H1 (cell line): ENCODE measurements around the gene SLC12A6. TPM values are rescaled to one million over a fixed set of nuclear protein-coding genes. Genes with fewer than 3 reads are reported as not detected.

ENCODE experiments used
- CTCF ChIA-PET: fragments of 300-600 bp; sonication (Branson Sonifier 250); formaldehyde crosslinking; loops from one replicate; lab custom pipeline; 2021; ENCODE audit not compliant: partially characterized antibody; lab: Charles Lee
- POLR2A ChIA-PET: fragments of 300-600 bp; sonication (Branson Sonifier 250); formaldehyde crosslinking; loops from one replicate; lab custom pipeline; 2021; ENCODE audit warnings: inconsistent platforms; ENCODE audit not compliant: partially characterized antibody; lab: Charles Lee
- DNase-seq, 2 experiments: peaks; one replicate each; pipeline versions ENCODE4 v3.0.0 to v3.0.0-alpha.2; 2010 to 2022; ENCODE audit warnings: low spot score in 2 of 2, low read depth in 1 of 2, mixed read lengths in 1 of 2
- FAIRE-seq: peaks from 2 replicates; lab custom pipeline; 2011; peaks lifted over from hg19 to GRCh38; lab: Jason Lieb, UNC
- H2AFZ ChIP-seq: 2 replicates; pipeline ENCODE4 v1.8.1; 2012; ENCODE audit warnings: low read length, inconsistent platforms
- H2AK5ac ChIP-seq: 2 replicates; pipeline ENCODE4 v1.6.1; 2013; ENCODE audit warnings: low read depth, low read length
- H2BK120ac ChIP-seq: replicated peaks from 2 replicates; pipeline ENCODE3; 2013; ENCODE audit warnings: low read depth, low read length, inconsistent platforms
- H2BK12ac ChIP-seq: 2 replicates; pipeline ENCODE4 v1.6.1; 2013; ENCODE audit warnings: low read depth, low read length
- H2BK15ac ChIP-seq: 2 replicates; pipeline ENCODE4 v1.6.1; 2013; ENCODE audit warnings: low read length
- H2BK20ac ChIP-seq: 2 replicates; pipeline ENCODE4 v1.6.1; 2013; ENCODE audit warnings: low read length
- H2BK5ac ChIP-seq: 2 replicates; pipeline ENCODE4 v1.6.1; 2013; ENCODE audit warnings: low read depth, low read length
- H3K14ac ChIP-seq: 2 replicates; pipeline ENCODE4 v1.6.1; 2013; ENCODE audit warnings: inconsistent platforms; ENCODE audit not compliant: insufficient read length
- H3K18ac ChIP-seq: 2 replicates; pipeline ENCODE4 v1.6.1; 2013; ENCODE audit warnings: low read length; ENCODE audit errors: extremely low read depth
- H3K23ac ChIP-seq: 2 replicates; pipeline ENCODE4 v1.6.1; 2013; ENCODE audit warnings: inconsistent platforms; ENCODE audit not compliant: insufficient read length
- H3K23me2 ChIP-seq: 2 replicates; pipeline ENCODE4 v1.6.1; 2013; ENCODE audit warnings: low read depth, low read length
- H3K27ac ChIP-seq: 2 replicates; pipeline ENCODE4 v1.6.1; 2011; ENCODE audit warnings: low read depth, low read length, inconsistent platforms
- H3K27me3 ChIP-seq, 4 experiments: replicated peaks in 1 of 4; 1 replicate in 1 of 4; 2 replicates in 3 of 4; pipeline versions ENCODE4 v1.6.1 to v1.8.1; 2011 to 2013; ENCODE audit warnings: low read length in 3 of 4, mild to moderate bottlenecking in 3 of 4, inconsistent platforms in 2 of 4, mixed read lengths in 2 of 4, moderate library complexity in 1 of 4; ENCODE audit not compliant: control insufficient read depth in 3 of 4, insufficient read depth in 3 of 4; ENCODE audit errors: extremely low read depth in 1 of 4
- H3K36me3 ChIP-seq, 4 experiments: 2 replicates each; pipeline versions ENCODE4 v1.6.1 to v1.8.1; 2011 to 2013; ENCODE audit warnings: mild to moderate bottlenecking in 4 of 4, low read length in 3 of 4, moderate library complexity in 2 of 4, control low read depth in 1 of 4, inconsistent platforms in 1 of 4; ENCODE audit not compliant: insufficient read depth in 4 of 4, control insufficient read depth in 2 of 4
- H3K4ac ChIP-seq: replicated peaks from 2 replicates; pipeline ENCODE3; 2013; ENCODE audit warnings: low read length, low read depth, mixed read lengths, inconsistent platforms; ENCODE audit not compliant: insufficient read length
- H3K4me1 ChIP-seq, 4 experiments: replicated peaks in 1 of 4; 1 replicate in 1 of 4; 2 replicates in 3 of 4; pipeline versions ENCODE4 v1.6.1 to v1.8.1; 2011 to 2013; ENCODE audit warnings: low read length in 3 of 4, inconsistent platforms in 2 of 4, mixed read lengths in 1 of 4; ENCODE audit not compliant: insufficient read depth in 4 of 4, control insufficient read depth in 3 of 4
- H3K4me2 ChIP-seq, 2 experiments: 2 replicates each; pipeline versions ENCODE4 v1.6.1 to v1.8.1; 2011 to 2013; ENCODE audit warnings: low read depth in 2 of 2, low read length in 2 of 2, control low read depth in 1 of 2, inconsistent platforms in 1 of 2, mild to moderate bottlenecking in 1 of 2; ENCODE audit not compliant: insufficient read depth in 1 of 2
- H3K4me3 ChIP-seq, 4 experiments: fragments of 200-600, 300-600 bp in 1 of 4; sonication (generic), shearing (Covaris generic), sonication (Bioruptor Twin) in 1 of 4; 2 replicates each; pipeline versions ENCODE4 v1.5.1 to v1.8.1; 2011 to 2016; ENCODE audit warnings: low read length in 4 of 4, low read depth in 3 of 4, control low read depth in 2 of 4, inconsistent platforms in 2 of 4, mild to moderate bottlenecking in 2 of 4, mixed read lengths in 1 of 4, moderate library complexity in 1 of 4; ENCODE audit not compliant: insufficient read depth in 2 of 4; ENCODE audit errors: extremely low read depth in 1 of 4
- H3K56ac ChIP-seq: replicated peaks from 2 replicates; pipeline ENCODE3; 2013; ENCODE audit warnings: low read depth, mild to moderate bottlenecking, mixed read lengths, low read length, inconsistent platforms; ENCODE audit not compliant: insufficient read length
- H3K79me1 ChIP-seq: 2 replicates; pipeline ENCODE4 v1.6.1; 2013; ENCODE audit warnings: low read depth, low read length, control low read depth
- H3K79me2 ChIP-seq, 2 experiments: 2 replicates each; pipeline versions ENCODE4 v1.6.1 to v1.8.1; 2012 to 2013; ENCODE audit warnings: low read length in 2 of 2, mild to moderate bottlenecking in 2 of 2, inconsistent platforms in 1 of 2; ENCODE audit not compliant: insufficient read depth in 2 of 2, control insufficient read depth in 1 of 2
- H3K9ac ChIP-seq, 4 experiments: replicated peaks in 1 of 4; 1 replicate in 1 of 4; 2 replicates in 3 of 4; pipeline versions ENCODE4 v1.6.1 to v1.8.1; 2011 to 2013; ENCODE audit warnings: low read depth in 3 of 4, low read length in 3 of 4, control low read depth in 2 of 4, mild to moderate bottlenecking in 2 of 4, moderate library complexity in 2 of 4, inconsistent platforms in 1 of 4; ENCODE audit errors: extremely low read depth in 1 of 4
- H3K9me3 ChIP-seq, 2 experiments: 2 replicates each; pipeline versions ENCODE4 v1.6.1 to v1.8.1; 2012 to 2013; ENCODE audit warnings: mild to moderate bottlenecking in 2 of 2, moderate library complexity in 2 of 2, control low read depth in 1 of 2, inconsistent platforms in 1 of 2, low read depth in 1 of 2, low read length in 1 of 2, mixed read lengths in 1 of 2; ENCODE audit not compliant: insufficient read depth in 2 of 2
- H4K20me1 ChIP-seq, 2 experiments: replicated peaks in 1 of 2; 2 replicates each; pipeline versions ENCODE3 to v1.8.1; 2011 to 2013; ENCODE audit warnings: inconsistent platforms in 2 of 2, low read length in 2 of 2, mild to moderate bottlenecking in 1 of 2; ENCODE audit not compliant: insufficient read depth in 2 of 2, control insufficient read depth in 1 of 2
- H4K5ac ChIP-seq: 2 replicates; pipeline ENCODE4 v1.6.1; 2013; ENCODE audit warnings: low read length, low read depth, mixed read lengths, inconsistent platforms; ENCODE audit not compliant: insufficient read length
- H4K8ac ChIP-seq: 2 replicates; pipeline ENCODE4 v1.8.0; 2013; ENCODE audit warnings: mild to moderate bottlenecking, moderate library complexity, low read length, inconsistent platforms; ENCODE audit not compliant: insufficient read depth; ENCODE audit errors: extremely low read depth
- H4K91ac ChIP-seq: replicated peaks from 2 replicates; pipeline ENCODE3; 2013; ENCODE audit warnings: low read length, mixed read lengths, inconsistent platforms; ENCODE audit not compliant: insufficient read length
- EGR1 ChIP-seq: IDR thresholded peaks from 2 replicates; pipeline ENCODE4 v1.6.1; 2011; ENCODE audit warnings: low read depth, low read length, borderline replicate concordance
- POLR2AphosphoS5 ChIP-seq: IDR thresholded peaks from 2 replicates; pipeline ENCODE4 v1.6.1; 2011; ENCODE audit warnings: low read depth, low read length
- POU5F1 ChIP-seq: IDR thresholded peaks from 2 replicates; pipeline ENCODE4 v1.6.1; 2011; ENCODE audit warnings: low read depth, mild to moderate bottlenecking, low read length, moderate library complexity
- WGBS, 2 experiments: shearing (Covaris generic) in 1 of 2; methylation state at CpG; one replicate each; pipeline versions ENCODE4 v1.1.6 to v1.1.7; 2013 to 2015; ENCODE audit warnings: low lambda C conversion rate in 2 of 2, mixed read lengths in 2 of 2, inconsistent platforms in 1 of 2, low coverage in 1 of 2, missing lambda C conversion rate in 1 of 2; ENCODE audit not compliant: insufficient replicate concordance in 2 of 2, insufficient coverage in 1 of 2, insufficient read length in 1 of 2; ENCODE audit errors: extremely low coverage in 1 of 2, missing lambda C conversion rate in 1 of 2; 5-methylcytosine and 5-hydroxymethylcytosine counted together
- polyA plus RNA-seq, 7 experiments: library from polyadenylated mRNA; depleted of rRNA in 3 of 7; stranded (reverse) in 5 of 7; unstranded in 2 of 7; fragments of >200 nt in 5 of 7; fragments of 200-250 nt in 2 of 7; gene quantifications; 1 replicate in 5 of 7; 2 replicates in 1 of 7; 4 replicates in 1 of 7; pipeline versions ENCODE4 v1.2.1 to v1.2.3, GENCODE V29; 2011 to 2013; ENCODE audit warnings: missing spikeins in 2 of 7, mixed read lengths in 2 of 7
- total RNA-seq: library from RNA; stranded (reverse); fragmentation: NEBNext Ultra II Directional; extraction: Animal tissue kit (Norgen Biotek cat#: 25700); gene quantifications from 2 replicates; pipeline ENCODE4 v1.2.1, GENCODE V29; 2021

Gene SLC12A6
- total and polyA plus RNA-seq, 2 of the 8 experiments (the other 6 are each of a cell fraction or from before 2014, with no cell fraction given): 9.2 to 11.1 TPM

- peak overlapping the region; percentile 90 for H3K4me2 ChIP-seq
Observed at GRCh38 chr15:34223904-34224596, 113.5 kb downstream of the SLC12A6 start.

More at GRCh38 chr15:34223904-34224596, 113.5 kb downstream of the SLC12A6 start:
- Histone ChIP-seq H3K56ac (peak overlapping the region; percentile 0), H2BK120ac (no peak overlapping the region), H3K4ac (no peak overlapping the region), H2AK5ac (peak overlapping the region; percentile 43; the same call in 1 of the 2 replicates), H3K79me1 (peaks cover 2% of the 10 kb centered on the region; the same call in 1 of the 2 replicates), H4K8ac (peak overlapping the region; percentile 96), H3K79me2 (peaks cover 4 to 27% of the 10 kb centered on the region in 2 experiments; a peak in 2 of 4 replicates), H3K36me3 (peaks cover 2 to 13% (median 8%) of the 10 kb centered on the region in 4 experiments; a peak in 6 of 8 replicates), H3K18ac (no peak overlapping the region), H3K14ac (no peak overlapping the region), H3K23me2 (peaks cover 7% of the 10 kb centered on the region), H3K9ac (peak overlapping the region in 3 of 4 experiments; percentile 69 to 80 (median 79); a peak in 6 of 7 replicates), H3K23ac (no peak overlapping the region), H4K91ac (no peak overlapping the region), H3K9me3 (no peaks in the 10 kb centered on the region), H3K4me1 (peaks cover 0 to 4% (median 3%) of the 10 kb centered on the region in 4 experiments; a peak in 4 of 7 replicates), H2AFZ (no peak overlapping the region; the same call in 1 of the 2 replicates), H2BK15ac (peak overlapping the region; percentile 46; the same call in 1 of the 2 replicates), H4K5ac (peak overlapping the region; percentile 17), H2BK5ac (peak overlapping the region; percentile 90), H4K20me1 (peaks cover 0 to 2% of the 10 kb centered on the region in 2 experiments), H3K27ac (peak overlapping the region; percentile 82), H3K4me3 (peak overlapping the region; percentile 85 to 100 (median 94); a peak in 7 of 8 replicates), H2BK20ac (peak overlapping the region; percentile 51), H2BK12ac (peak overlapping the region; percentile 94; the same call in 1 of the 2 replicates), H3K27me3 (no peaks in the 10 kb centered on the region)
- ChIA-PET CTCF (interaction anchor here (0.6 to 1.6 kb wide), 5 partner anchors 10 to 757 kb away, joined by 3 to 7 read pairs (median 4); no protein-coding TSS in a partner anchor), POLR2A (interaction anchor here (0.8 to 2.4 kb wide), 6 partner anchors 9 to 143 kb away, joined by 3 to 13 read pairs (median 4); partner anchors contain the start of genes KATNBL1 and LPCAT4)
- WGBS, 2 experiments: 79% methylated on average over 24 of the region's 24 CpGs; no CpG with 5 or more reads in 1 of the 2 experiments
- TF ChIP-seq POU5F1 (no peak), POLR2AphosphoS5 (peak; percentile 58; the same call in 1 of the 2 replicates), EGR1 (no peak)
- FAIRE-seq: no peak
- no peak for DNase-seq
